HUDEP-2 (cell line): ENCODE measurements around the gene MAPK6.
A peak's percentile ranks its signal among the peaks of the same experiment; 100 is the strongest.
"Not testable (repeated sequence)": the region's sequence is repeated elsewhere in the genome, so short reads cannot be mapped to it uniquely, and the experiment has no call there.

Experiments
- DNase-seq, 76 experiments: peaks; one replicate each; lab custom pipeline; 2025; ENCODE audit not compliant: unreplicated experiment in 76 of 76; lab: John Stamatoyannopoulos, UW

The MAPK6 gene

DNA sequence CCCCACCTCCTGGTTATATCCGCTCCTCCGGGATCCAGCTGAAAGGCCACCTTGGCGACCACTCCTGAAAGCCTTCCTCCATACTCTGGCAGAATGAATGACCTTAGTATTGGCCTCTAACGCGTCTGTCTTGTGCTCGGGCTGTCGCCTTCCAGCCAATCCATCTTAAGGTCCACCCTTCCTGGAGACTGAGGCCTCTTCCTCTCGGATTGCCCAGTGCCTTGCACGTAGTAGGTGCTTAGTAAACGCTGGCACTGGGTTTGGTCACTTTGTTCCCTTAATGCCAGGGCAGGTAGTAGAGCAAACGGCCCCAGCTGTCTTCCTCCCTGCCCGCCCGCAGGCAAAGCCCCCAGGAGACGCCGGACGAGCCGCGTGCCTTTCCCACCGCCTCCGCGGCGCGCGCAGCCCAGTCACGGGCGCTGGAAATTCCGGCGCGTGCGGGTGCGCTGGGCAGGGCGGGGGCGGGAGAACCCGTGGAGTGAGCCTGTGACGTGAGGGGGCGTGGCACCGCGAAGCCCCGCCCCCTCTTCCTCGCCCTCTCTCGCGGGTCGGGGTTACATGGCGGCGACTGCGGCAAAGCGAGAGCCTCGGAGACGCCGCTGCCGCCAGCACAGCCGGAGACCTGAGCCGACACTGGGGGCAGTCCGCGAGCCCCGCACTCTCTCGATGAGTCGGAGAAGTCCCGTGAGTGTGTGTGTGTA lies at the start of gene MAPK6:
Gene MAPK6, plus strand, starts transcription at position 527 of the 701 bp plus-strand sequence. CDS start 27,242 bp downstream, outside the sequence.
- DNase-seq, result peak in 74 of 76 experiments; percentile 33 to 91 (median 83)

- no peak for DNase-seq
Measured at GRCh38 chr15:51969728-51970127, 49.3 kb upstream of the MAPK6 start.

DNA sequence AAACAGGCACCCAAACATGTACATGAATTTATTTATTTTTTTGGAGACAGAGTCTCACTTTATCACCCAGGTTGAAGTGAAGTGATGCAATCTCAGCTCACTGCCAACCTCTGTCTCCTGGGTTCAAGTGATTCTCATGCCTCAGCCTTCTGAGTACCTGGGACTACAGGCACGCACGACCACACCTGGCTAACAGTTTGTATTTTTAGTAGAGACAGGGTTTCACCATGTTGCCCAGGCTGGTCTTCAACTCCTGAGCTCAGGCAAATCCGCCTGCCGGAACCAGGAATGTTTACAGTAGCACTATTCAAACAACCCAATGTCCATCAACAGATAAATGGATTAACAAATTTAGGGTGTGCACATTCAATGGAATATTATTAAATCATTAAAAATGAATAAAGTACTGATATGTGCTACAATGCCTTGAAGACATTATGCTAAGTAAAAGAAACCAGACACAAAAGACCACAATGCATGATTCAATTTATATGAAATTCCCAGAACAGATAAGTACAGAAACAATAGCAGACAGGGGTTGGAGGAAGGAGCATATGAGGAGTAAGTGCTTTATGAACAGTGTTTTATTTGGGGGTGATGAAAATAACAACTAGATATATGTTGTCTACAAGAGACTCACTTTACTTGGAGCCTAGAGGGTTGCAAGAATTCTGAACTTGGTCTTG lies 48.7 kb upstream of the MAPK6 start:
- DNase-seq, result no peak

DNA sequence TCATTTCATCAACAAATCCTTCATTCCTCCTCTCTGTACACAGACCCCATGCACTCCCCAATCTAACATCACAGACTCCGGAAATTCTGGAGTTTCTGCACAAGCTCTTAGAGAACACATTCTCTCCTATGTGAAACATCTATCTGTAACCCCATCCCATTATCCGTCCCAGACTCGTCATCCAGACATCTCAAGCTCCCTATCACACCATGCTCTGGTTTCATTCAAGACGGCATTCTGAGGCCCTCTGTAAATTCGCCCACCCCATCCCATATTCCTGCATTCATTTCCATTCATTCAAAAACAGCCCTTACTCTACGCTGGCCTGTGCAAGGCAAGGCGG lies 48.0 kb upstream of the MAPK6 start:
- peak in 3 of 76 experiments; percentile 1 to 56 (median 44) for DNase-seq

- DNase-seq, result peak in 75 of 76 experiments; percentile 49 to 95 (median 84)
Measured at GRCh38 chr15:51971375-51972133, 47.5 kb upstream of the MAPK6 start, which contains the start of gene LEO1. Gene LEO1, minus strand, starts transcription at chr15:51971778. Its CDS starts 33 bp downstream, at chr15:51971745.

- no peak for DNase-seq
Measured at GRCh38 chr15:51973220-51973619, 45.8 kb upstream of the MAPK6 start.

DNA sequence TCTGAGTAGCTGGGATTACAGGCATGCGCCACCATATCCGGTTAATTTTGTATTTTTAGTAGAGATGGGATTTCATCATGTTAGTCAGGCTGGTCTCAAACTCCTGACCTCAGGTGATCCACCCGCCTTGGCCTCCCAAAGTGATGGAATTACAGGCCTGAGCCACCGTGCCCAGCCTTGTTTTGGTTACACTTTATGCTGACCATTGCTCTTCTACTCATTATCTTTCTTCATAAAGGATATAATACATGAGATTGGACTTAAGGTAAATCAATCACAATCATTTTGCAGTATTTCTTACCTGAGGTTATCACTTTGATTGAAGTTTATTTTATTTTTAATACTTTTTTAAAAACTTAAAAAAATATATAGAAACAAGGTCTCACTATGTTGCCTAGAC lies 45.2 kb upstream of the MAPK6 start:
- DNase-seq, result no peak

DNA sequence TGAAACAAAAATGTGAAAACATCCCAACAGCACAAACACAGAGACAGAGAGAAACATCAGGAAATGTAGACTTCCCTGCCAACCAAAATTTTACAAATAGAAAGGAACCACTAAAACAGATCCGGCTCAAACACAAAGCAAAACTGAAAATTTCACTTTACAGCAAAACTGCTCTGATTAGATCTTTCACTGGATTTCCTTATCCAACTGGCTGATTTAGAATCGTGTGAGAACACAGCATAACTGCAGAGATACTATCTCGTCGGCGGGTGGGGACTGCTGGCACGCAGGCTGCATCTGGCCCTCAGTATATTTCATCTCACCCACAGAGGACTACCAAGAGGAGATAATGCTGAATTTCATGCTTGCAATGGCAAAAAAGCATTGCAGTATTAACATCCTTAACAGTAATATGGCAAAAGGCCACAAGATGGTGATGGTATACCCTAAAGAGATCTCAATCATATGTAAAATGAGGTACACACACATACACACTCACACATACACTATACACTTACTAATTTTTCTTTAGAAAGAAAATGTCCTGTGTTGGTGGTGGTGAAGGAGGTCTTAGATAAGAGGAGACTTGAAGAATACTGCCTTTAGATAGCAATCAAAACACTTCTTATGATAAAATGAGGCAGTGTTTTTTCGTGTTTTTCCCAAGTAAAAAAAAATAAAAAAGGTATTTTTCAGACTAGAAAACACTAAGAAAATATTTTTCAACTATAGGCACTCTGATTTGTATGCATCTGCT lies 36.8 kb upstream of the MAPK6 start:
- DNase-seq, result peak in 73 of 76 experiments; percentile 3 to 94 (median 68)

DNA sequence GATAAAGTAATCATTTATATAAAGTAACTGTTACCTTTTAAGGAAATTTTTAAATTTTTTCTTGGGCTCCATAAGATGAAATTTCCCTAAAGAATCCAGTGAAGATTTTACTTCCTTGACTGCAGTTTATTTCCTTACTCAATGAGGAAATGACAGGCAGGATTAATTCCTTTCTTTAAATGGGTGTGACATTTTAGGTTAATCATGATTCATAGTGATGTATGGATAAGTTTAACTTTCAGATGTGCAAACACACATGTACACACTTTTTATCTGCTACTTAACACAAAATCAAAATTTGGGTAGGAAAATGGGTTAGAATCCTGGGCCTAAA lies 36.3 kb upstream of the MAPK6 start:
- DNase-seq, result no peak

DNA sequence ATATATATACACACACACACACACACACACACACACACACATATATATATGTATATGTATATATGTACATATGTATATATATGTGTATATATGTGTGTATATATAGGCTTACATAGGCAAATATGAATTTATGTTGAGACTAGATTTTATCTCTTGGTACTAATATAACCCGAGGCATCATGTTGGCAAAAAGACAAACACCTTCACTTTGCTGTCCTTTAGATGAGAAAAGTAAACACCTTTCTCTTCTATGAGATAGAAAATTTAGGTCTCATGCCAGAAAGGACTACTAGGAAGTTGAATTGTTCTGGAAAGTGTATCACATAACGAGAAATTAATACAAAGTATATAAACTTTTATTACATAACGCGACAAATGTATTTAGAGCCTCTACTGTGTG lies 27.9 kb upstream of the MAPK6 start:
- DNase-seq, result no peak

DNA sequence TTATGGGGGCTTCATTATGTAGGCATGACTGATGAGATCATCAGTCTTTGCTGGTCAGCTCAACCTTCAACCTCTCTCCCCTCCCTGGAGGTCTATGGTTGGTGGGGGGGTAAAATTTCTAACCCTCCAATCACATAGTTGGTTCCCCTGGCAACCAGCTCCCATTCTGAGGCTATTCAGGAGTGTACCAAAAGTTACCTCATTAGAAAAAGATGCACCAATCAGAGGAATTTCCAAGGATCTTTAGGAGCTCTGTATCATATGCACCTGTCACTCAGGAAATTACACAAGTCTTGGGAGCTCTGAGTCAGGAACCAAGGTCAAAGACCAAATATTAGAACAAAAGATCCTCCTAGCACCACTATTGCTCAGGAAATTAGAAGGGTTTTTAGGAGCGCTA lies 26.1 kb upstream of the MAPK6 start:
- DNase-seq, result no peak

GRCh38 chr15:52002351-52002750 lies 16.7 kb upstream of the MAPK6 start:
- no peak for DNase-seq

DNA sequence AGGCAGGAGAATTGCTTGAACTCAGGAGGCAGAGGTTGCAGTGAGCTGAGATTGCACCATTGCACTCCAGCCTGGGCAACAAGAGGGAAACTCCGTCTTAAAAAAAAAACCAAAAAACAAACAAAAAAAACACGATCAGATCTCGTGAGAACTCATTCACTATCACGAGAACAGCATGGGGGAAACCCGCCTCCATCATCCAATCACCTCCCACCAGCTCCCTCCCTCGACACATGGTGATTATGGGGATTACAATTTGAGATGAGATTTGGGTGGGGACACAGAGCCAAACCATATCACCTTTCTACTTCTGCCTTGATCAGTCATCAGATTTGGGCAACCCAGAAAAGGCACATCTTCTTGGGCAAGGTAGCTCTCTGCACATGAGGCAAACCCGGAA lies 15.9 kb upstream of the MAPK6 start:
- DNase-seq, result not testable (repeated sequence)

GRCh38 chr15:52003710-52004109 lies 15.3 kb upstream of the MAPK6 start:
- DNase-seq, result no peak

GRCh38 chr15:52004806-52005205 lies 14.2 kb upstream of the MAPK6 start:
- DNase-seq, result no peak

DNA sequence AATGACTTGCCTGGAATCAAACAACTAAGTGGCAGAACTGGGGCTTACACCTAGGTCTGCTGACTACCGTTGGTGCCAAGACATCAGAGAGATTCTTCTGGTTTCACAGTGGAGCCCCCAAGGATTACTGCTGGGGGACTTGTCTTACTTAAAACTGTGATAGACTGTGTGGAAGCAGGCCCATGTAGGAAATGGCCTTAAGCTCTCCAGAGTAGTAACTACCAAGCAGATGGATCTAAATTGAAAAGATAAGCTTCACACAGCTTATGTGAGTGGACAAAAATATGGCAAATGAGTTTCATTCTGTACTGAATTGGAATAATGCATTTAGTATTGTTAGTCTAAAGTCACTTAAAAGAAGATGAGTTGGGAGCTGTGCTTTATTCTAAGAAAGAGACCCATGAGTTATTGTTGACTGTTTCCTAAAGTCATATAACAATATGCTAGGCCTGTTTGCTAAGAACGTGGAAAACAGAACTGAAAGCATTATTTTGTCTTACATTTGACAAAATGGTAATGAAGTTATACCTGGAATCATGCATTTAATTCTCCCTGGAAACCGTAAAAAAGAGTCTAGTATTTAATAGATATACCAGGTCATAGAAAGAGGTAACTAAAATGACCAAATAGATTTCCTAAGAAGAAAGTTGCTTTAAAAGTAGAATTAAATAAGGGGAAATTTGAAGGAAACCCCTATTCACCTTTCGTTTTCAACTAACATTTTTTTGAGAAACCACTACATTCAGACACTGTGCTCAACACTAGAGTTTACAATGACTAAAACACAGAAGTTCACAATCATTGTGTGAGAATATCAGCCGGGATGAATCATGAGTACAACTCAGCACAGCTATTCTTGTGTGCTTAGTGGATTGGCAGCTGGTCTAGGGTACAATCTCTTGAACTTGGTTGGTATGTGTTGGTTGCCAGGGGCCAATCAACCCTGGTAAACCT lies 13.0 kb upstream of the MAPK6 start:
- no peak for DNase-seq

GRCh38 chr15:52006702-52007340 lies 12.2 kb upstream of the MAPK6 start:
- DNase-seq, result no peak

- no peak for DNase-seq
Measured at GRCh38 chr15:52008359-52008697, 10.7 kb upstream of the MAPK6 start.

DNA sequence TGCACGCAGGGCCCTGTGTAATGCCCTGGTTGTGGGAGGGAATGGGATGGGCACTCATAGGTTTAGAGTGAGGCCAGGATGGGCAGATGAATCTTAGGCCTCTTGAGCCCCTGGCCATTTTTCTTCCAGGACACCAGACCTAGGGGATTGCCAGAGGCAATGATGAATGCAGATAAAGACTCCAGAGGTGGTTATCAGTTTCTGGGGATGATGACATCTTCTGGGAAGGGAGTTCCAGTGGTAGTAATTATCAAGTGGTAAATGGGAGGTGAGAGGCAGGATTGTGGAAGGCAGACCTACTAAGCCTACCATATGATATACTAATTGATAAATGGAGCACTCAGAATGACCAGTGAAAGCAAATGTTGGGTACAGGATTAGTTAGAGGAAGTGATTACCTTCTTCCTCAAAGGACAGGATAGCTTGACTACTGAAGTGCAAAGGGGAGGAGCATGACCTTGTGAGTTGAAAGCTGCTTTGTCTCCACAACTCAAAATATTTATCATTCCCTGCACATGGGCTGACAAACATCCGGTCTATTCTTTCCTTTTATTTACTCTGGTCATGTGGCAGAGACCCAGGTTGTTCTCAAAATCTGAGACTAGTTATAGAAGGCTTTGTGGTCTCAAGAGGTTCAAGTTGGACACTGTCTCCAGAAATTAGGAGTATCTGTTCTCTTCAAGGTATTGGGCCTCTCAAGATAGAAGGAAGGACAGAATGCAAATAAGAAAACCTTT lies 10.2 kb upstream of the MAPK6 start:
- DNase-seq, result no peak
